GM12873 (cell line): ENCODE data around the gene PHYHD1.

ENCODE experiments used
- CTCF ChIP-seq: IDR thresholded peaks from 2 replicates; pipeline ENCODE4 v1.5.1; 2012; ENCODE audit warnings: low read depth, mild to moderate bottlenecking, moderate library complexity, low read length, control low read depth; ENCODE audit not compliant: insufficient read depth; ENCODE audit errors: missing control alignments

Gene PHYHD1

GRCh38 chr9:128910906-128911305 is 9.9 kb upstream of the PHYHD1 start:
- no peak for TF ChIP-seq CTCF

- TF ChIP-seq CTCF = no peak
These were observed 9.2 kb upstream of the PHYHD1 start for GRCh38 chr9:128911529-128912035.

GRCh38 chr9:128912270-128912853 is 8.4 kb upstream of the PHYHD1 start:
- no peak for TF ChIP-seq CTCF

- no peak for TF ChIP-seq CTCF
These were observed 7.5 kb upstream of the PHYHD1 start for GRCh38 chr9:128913048-128913900.

GRCh38 chr9:128913995-128914772 is 6.6 kb upstream of the PHYHD1 start:
- no peak for TF ChIP-seq CTCF

GRCh38 chr9:128916204-128916603 is 4.6 kb upstream of the PHYHD1 start:
- TF ChIP-seq CTCF = no peak

GRCh38 chr9:128916745-128917144 is 4.0 kb upstream of the PHYHD1 start:
- no peak for TF ChIP-seq CTCF
